Thymus (tissue), 11 donors: ENCODE results near the gene TNXB. TPM values are rescaled to one million over a fixed set of nuclear protein-coding genes. Genes with fewer than 3 reads are reported as not detected.

Experiments
- DNase-seq, 9 donors: peaks; one replicate each; pipeline ENCODE4 v3.0.0-alpha.2; 2013; ENCODE audit warnings: low spot score in 9 of 9, low read depth in 6 of 9, missing footprints in 1 of 9
- H3K27ac ChIP-seq, 2 donors: one replicate each; pipeline ENCODE4 v1.5.1; 2013; ENCODE audit warnings: control low read depth in 1 of 2, low read depth in 1 of 2, low read length in 1 of 2, mild to moderate bottlenecking in 1 of 2, moderate library complexity in 1 of 2
- H3K27me3 ChIP-seq, 2 donors: one replicate each; pipeline ENCODE4 v1.5.1; 2013; ENCODE audit warnings: low read length in 1 of 2; ENCODE audit not compliant: control insufficient read depth in 2 of 2, insufficient read depth in 1 of 2
- H3K36me3 ChIP-seq, 2 donors: one replicate each; pipeline ENCODE4 v1.5.1; 2013; ENCODE audit warnings: low read length in 1 of 2, mild to moderate bottlenecking in 1 of 2, moderate library complexity in 1 of 2; ENCODE audit not compliant: control insufficient read depth in 2 of 2, insufficient read depth in 2 of 2
- H3K4me1 ChIP-seq, 2 donors: one replicate each; pipeline ENCODE4 v1.5.1; 2013; ENCODE audit warnings: low read length in 2 of 2; ENCODE audit not compliant: control insufficient read depth in 2 of 2, insufficient read depth in 2 of 2
- H3K4me3 ChIP-seq, 2 donors: one replicate each; pipeline ENCODE4 v1.5.1; 2013; ENCODE audit warnings: low read length in 2 of 2, control low read depth in 1 of 2, mild to moderate bottlenecking in 1 of 2
- H3K9me3 ChIP-seq, 2 donors: one replicate each; pipeline ENCODE4 v1.5.1; 2013; ENCODE audit warnings: low read length in 1 of 2, mild to moderate bottlenecking in 1 of 2; ENCODE audit not compliant: control insufficient read depth in 2 of 2, insufficient read depth in 1 of 2
- WGBS: extraction: QIAGEN DNeasy Blood & Tissue Kit; methylation state at CpG from one replicate; pipeline ENCODE4 v1.1.7; 2013; 5-methylcytosine and 5-hydroxymethylcytosine counted together
- polyA plus RNA-seq: library from polyadenylated mRNA; stranded (reverse); fragments of 200-250 nt; gene quantifications from one replicate; pipeline ENCODE4 v1.2.3, GENCODE V29; 2013
- total RNA-seq: library from RNA; stranded (reverse); fragments of 120-200 nt; gene quantifications from one replicate; pipeline ENCODE4 v1.2.4, GENCODE V29; 2013
- donor health status: healthy.

The TNXB gene
- total and polyA plus RNA-seq, 2 donors: 2.1 to 8.3 TPM

GRCh38 chr6:32151863-32152768 lies 43.0 kb upstream of the TNXB start, which contains the start of gene PRRT1:
TSS of gene PRRT1 (minus strand) at chr6:32151939. CDS start at chr6:32151827, 112 bp downstream.
- H3K27ac ChIP-seq: peak within 1 kb of the TSS in 1 of 2 donors; percentile 39
- H3K9me3 ChIP-seq: peaks cover 3 to 16% of the 10 kb centered on the region in 2 donors
- no peak for DNase-seq
- peaks cover 12 to 15% of the 10 kb centered on the region in 2 donors for H3K36me3 ChIP-seq
- H3K4me1 ChIP-seq: peaks cover 19 to 70% of the 10 kb centered on the region in 2 donors
- peak within 1 kb of the TSS in 1 of 2 donors; percentile 33 for H3K4me3 ChIP-seq
- H3K27me3 ChIP-seq: peaks cover 38 to 74% of the 10 kb centered on the region in 2 donors
- WGBS: 29% methylated on average over 15 of the region's 24 CpGs

- no peak for DNase-seq
- Histone ChIP-seq H3K36me3 (peaks cover 7 to 8% of the 10 kb centered on the region in 2 donors), H3K27ac (no peak overlapping the region), H3K4me3 (peak overlapping the region in 1 of 2 donors; percentile 33), H3K9me3 (peaks cover 3 to 16% of the 10 kb centered on the region in 2 donors), H3K27me3 (peaks cover 41 to 82% of the 10 kb centered on the region in 2 donors), H3K4me1 (peaks cover 19 to 70% of the 10 kb centered on the region in 2 donors)
- WGBS: 51% methylated on average over 8 of the region's 8 CpGs
Measured at GRCh38 chr6:32151181-32151862, 42.2 kb upstream of the TNXB start.

- H3K27ac ChIP-seq: no peak overlapping the region
- WGBS: 49% methylated on average over 55 of the region's 55 CpGs
- peaks cover 14 to 63% of the 10 kb centered on the region in 2 donors for H3K4me1 ChIP-seq
- peaks cover 42 to 90% of the 10 kb centered on the region in 2 donors for H3K27me3 ChIP-seq
- H3K4me3 ChIP-seq: no peak overlapping the region
- H3K9me3 ChIP-seq: peaks cover 3 to 16% of the 10 kb centered on the region in 2 donors
- H3K36me3 ChIP-seq: no peaks in the 10 kb centered on the region
- no peak for DNase-seq
Measured at GRCh38 chr6:32149932-32150870, 41.1 kb upstream of the TNXB start.

- H3K27me3 ChIP-seq: peaks cover 42 to 93% of the 10 kb centered on the region in 2 donors
- H3K4me1 ChIP-seq: peaks cover 10 to 54% of the 10 kb centered on the region in 2 donors
- no peak for DNase-seq
- no peaks in the 10 kb centered on the region for H3K36me3 ChIP-seq
- H3K27ac ChIP-seq: no peak overlapping the region
- H3K9me3 ChIP-seq: peaks cover 3 to 16% of the 10 kb centered on the region in 2 donors
- 37% methylated on average over 47 of the region's 47 CpGs for WGBS
- peak overlapping the region; percentile 8 to 28 for H3K4me3 ChIP-seq
Measured at GRCh38 chr6:32149092-32149755, 40.1 kb upstream of the TNXB start.

GRCh38 chr6:32148289-32149091 lies 39.4 kb upstream of the TNXB start:
- H3K27ac ChIP-seq: no peak overlapping the region
- H3K36me3 ChIP-seq: no peaks in the 10 kb centered on the region
- H3K4me3 ChIP-seq: peak overlapping the region; percentile 8 to 28
- peaks cover 3 to 16% of the 10 kb centered on the region in 2 donors for H3K9me3 ChIP-seq
- H3K4me1 ChIP-seq: peaks cover 10 to 47% of the 10 kb centered on the region in 2 donors
- 8% methylated on average over 39 of the region's 39 CpGs for WGBS
- peak in 1 of 9 donors; percentile 45 for DNase-seq
- H3K27me3 ChIP-seq: peaks cover 42 to 86% of the 10 kb centered on the region in 2 donors

GRCh38 chr6:32147401-32148132 lies 38.4 kb upstream of the TNXB start:
- Histone ChIP-seq H3K4me1 (peaks cover 8 to 38% of the 10 kb centered on the region in 2 donors), H3K27me3 (peaks cover 42 to 76% of the 10 kb centered on the region in 2 donors), H3K9me3 (peaks cover 3 to 16% of the 10 kb centered on the region in 2 donors), H3K27ac (no peak overlapping the region), H3K36me3 (no peaks in the 10 kb centered on the region), H3K4me3 (no peak overlapping the region)
- WGBS: 99% methylated on average over 4 of the region's 4 CpGs
- no peak for DNase-seq

GRCh38 chr6:32146687-32147086 lies 37.5 kb upstream of the TNXB start:
- Histone ChIP-seq H3K9me3 (peaks cover 3 to 16% of the 10 kb centered on the region in 2 donors), H3K4me3 (no peak overlapping the region), H3K27ac (no peak overlapping the region), H3K4me1 (peaks cover 2 to 29% of the 10 kb centered on the region in 2 donors), H3K27me3 (peaks cover 40 to 74% of the 10 kb centered on the region in 2 donors), H3K36me3 (no peaks in the 10 kb centered on the region)
- no peak for DNase-seq
- WGBS: 71% methylated on average over 4 of the region's 4 CpGs
